Stimulated activated CD4-positive, alpha-beta T cell treated with anti-CD3 and anti-CD28 coated beads, Interleukin-4, amount 100 ng/mL, for 4 hours (primary cell): ENCODE measurements around the gene RAD51B.
"Not testable (repeated sequence)": the region's sequence is repeated elsewhere in the genome, so short reads cannot be mapped to it uniquely, and the experiment has no call there.

Experiments
- DNase-seq, 2 experiments: peaks; one replicate each; pipeline ENCODE4 v3.0.0-alpha.2; 2020

RAD51B gene

DNA sequence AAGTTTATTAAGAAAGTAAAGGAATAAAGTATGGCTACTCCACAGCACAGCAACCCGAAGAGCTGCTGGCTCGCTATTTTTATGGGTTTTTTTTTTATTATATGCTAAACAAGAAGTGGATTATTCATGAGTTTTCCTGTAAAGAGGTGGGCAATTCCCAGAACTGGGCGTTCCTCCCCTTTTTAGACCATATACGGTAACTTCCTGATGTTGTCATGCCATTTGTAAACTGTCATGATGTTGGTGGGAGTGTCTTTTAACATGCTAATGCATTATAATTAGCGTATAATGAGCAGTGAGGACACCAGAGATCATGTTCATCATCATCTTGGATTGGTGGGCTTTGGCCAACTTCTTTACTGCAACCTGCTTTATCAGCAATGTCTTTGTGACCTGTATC, 600.8 kb downstream of the RAD51B start:
- no peak for DNase-seq

DNA sequence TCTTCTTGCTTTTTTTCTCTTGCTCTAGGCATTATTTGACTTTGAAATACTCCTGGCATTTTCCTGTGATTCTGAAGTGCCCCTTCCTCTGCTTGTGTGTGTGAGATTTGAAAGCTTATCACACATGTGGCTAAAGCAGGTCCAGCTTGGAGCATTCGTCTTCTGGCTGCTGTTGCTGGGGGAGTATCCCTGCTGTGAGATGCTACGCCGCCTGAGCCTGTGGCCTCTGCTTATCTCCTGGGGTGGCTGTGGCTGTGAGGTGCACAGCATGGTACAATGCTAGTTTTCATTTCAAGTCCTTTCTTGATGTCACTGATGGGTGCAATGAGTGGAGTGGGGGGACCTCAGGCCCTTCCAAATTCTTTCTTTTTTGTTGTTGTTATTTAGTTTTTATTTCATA, 601.5 kb downstream of the RAD51B start:
- DNase-seq: no peak

DNA sequence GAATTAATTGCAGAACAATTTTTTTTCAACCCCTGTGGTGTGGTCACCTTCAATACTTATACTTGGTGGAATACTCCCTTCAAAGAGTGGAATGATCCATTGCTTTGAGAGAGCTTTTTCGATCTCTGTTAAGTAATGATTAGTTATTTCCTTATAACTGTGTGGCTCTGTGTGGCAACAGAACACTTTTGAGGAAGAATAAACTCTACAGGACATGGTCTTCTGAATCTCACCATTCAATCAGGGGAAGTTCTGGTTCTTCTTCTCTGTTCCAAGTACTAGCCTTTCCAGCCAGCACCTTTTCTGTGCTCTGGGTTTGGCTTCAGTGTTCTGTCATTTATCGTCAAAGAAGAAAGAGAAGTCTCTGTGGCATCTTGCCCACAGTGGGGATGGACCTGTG, 604.1 kb downstream of the RAD51B start:
- DNase-seq: no peak

DNA sequence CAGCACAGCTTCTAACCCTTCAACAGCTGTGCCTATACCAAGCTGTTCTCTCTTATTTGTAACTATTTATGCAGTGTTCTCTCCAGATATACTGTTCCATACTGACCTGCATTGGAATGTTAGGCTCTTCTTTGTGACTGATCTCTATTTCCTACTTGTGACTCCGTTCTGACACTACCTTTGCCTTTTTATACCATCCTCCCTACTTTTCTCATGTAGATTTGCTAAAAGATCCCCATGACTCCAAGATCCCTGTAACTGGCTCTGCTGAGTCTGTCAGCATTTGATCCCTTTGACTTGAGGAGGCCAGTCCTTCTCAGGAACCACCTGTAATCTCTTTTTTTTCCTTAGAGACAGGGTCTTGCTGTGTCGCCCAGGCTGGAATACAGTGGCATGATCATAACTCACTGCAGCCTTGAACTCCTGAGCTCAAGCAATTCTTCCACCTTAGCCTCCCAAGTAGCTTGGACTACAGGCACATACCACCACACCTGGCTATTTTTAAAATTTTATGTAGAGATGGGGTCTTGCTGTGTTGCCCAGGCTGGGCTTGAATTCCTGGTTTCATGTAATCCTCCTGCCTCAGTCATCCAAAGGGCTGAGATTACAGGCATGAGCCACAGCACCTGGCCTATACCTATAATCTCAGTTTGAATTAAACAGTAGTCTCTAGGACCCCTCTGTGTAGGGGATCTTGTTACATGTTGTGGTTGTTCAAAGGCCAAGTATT, 605.0 kb downstream of the RAD51B start:
- DNase-seq: no peak

DNA sequence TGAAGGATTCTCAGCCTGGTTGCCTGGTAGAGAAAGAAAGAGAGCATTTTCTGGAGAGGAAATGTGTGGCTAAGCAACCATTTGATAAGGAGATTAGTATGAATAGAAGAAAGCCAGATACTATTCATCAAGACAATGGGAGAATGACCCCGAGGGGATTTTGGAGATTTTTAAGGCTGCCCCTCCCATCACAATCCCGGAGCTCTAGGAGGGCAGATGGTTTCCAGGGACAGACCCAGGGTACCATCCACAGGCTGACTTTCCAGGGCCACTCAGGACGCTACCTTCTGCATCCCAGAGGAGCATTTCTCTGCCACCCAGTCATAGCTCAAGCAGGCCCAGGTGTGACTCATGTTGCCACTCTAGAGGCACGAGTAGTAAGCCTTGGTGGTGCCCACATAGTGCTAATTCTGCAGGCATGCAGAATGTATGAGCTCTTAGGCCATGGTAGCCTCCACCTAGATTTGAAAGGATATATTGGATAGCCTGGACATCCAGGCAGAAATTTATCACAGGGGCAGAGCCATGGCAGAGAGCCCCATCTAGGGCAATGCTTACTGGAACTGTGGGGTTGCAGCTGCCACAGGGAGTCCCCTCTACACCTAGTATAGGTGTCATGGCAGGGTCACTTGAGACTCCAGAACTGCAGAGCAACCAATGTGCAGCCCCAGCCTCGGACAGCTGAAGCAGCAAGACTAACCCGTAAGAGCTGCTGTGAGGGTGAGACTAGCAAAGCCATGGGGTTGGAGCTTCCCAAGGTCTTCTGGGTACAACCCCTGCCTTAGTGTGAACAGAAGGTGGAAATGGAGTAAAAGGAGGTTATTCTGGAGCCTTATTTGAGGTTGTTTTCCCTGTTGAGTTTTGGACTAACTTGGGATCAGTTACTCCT, 607.3 kb downstream of the RAD51B start:
- no peak for DNase-seq

DNA sequence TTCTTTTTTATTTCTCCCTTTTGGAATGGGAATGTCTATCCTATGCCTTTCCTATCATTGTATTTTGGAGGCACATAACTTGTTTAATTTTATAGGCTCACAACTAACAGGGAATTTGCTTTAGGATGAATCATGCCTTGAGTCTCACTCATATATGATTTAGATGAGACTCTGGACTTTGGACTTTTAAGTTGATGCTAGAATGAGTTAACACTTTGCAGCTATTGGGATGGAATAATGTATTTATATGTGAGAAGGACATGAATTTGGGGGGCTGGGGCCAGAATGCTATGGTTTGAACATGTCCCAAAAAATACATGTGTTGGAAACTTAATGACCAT, 607.9 kb downstream of the RAD51B start:
- DNase-seq: no peak

DNA sequence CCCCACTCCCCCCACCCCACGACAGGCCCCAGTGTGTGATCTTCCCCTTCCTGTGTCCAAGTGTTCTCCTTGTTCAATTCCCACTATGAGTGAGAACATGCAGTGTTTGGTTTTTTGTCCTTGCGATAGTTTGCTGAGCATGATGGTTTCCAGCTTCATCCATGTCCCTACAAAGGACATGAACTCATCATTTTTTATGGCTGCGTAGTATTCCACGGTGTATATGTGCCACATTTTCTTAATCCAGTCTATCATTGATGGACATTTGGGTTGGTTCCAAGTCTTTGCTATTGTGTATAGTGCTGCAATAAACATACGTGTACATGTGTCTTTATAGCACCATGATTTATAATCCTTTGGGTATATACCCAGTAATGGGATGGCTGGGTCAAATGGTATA, 609.3 kb downstream of the RAD51B start:
- not testable (repeated sequence) for DNase-seq

DNA sequence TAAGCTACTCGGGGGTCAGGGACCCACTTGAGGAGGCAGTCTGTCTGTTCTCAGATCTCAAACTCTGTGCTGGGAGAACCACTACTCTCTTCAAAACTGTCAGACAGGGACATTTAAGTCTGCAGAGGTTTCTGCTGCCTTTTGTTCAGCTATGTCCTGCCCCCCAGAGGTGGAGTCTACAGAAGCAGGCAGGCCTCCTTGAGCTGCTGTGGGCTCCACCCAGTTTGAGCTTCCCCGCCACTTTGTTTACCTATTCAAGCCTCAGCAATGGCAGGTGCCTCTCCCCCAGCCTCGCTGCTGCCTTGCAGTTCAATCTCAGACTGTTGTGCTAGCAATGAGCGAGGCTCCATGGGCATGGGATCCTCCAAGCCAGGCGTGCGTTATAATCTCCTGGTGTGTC, 614.6 kb downstream of the RAD51B start:
- DNase-seq: not testable (repeated sequence)

DNA sequence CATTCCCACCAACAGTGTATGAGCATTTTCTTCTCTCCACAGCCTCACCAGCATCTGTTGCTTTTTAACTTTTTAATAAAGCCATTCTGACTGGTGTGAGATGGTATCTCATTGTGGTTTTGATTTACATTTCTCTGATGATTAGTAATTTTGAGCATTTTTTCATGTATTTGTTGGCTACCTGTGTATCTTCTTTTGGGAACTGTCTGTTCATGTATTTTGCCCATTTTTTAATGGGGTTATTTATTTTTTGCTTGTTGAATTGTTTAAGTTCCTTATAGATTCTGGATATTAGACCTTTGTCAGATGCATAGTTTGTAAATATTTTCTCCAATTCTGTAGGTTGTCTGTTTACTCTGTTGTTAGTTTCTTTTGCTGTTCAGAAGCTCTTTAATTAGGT, 616.1 kb downstream of the RAD51B start:
- not testable (repeated sequence) for DNase-seq

DNA sequence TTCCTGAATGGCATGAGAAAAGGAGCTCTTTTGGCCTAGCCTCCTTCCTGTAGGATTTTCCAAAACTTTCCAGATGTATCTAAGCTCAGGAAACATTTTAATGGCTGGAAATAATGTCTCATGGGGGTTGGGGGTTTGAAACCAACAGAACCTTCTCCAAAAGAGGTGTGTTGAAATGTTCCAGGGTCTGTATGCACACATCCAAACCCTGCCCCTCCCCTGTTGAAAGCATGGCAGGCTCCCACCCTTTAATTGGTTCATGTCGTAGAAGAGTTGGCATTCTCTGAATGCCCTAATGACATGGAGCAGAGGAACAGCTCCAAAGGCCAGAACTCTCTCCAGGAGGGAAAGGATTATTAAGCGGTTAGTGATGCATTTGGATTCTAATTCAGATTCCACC, 620.1 kb downstream of the RAD51B start:
- no peak for DNase-seq

DNA sequence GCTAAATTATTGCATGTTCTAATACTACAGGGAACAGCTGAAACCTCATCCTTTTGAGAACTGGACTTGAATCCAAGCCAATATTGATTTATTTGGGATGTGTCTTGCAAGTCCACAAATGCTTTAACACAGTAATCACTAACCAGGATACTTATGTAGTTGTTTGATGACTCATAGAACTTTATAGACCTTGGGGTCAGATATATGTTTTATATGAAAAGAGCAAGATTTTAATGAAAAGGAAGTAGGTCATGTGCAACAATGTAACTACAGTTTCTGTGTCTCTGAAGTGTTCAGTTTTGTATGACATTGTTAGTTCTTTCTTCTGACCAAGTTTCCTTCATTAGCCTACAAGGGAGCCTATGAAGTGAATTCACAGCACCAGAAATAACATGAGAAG, 621.2 kb downstream of the RAD51B start:
- no peak for DNase-seq

DNA sequence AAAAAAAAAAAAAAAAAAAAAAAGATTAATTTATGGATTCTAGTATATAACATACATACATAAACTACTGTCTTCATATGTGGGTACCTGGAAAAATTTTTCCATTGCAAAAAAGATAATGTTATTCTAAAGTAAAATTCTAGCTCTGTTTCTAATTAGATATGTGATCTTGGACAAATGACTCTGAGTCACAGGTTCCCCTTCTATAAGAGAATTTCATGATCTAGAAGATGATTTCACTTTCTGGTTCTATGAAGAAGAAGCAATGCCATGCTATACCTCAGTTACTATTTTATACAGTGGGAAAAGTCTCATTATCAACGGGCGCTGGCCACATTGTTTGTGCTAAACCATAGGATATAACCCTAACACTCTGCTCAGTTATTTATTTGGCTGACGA, 622.0 kb downstream of the RAD51B start:
- no peak for DNase-seq

DNA sequence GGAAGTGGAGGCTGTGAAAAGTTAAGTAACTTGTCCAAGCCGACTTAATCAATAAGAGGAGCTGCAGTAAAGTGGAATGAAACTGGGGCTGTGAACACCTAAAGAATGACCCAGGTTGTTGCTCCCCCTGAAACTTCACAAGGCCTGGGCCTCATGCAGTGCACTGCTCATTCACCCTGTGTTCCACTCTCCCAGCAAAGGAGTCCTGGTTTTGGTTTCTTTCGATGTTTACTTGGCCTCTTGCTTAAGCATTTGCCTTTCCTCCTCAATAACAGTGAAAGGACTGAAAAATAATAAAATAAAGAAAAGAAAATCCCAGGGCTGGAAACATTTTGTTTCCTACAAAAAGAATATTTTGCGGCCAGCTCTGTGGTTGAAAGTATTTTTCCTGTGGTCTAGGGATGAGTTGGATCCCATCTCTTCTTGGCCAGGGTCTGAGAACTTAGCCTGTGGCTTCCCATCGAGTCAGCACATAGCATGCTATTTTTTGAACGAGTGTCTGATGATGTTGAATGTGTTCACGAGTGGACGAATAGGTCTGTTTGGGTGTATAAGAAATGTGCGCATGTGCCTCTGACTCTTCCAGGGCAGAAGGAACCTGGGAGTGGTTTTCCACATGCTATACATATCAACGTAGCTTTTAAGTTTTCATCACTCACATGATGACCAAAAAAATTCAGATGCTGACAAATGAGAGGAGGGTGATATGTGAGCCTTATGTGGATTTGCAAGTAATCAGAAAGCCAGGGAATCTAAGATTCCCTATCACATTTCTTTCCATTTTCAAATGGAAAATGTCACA, 623.5 kb downstream of the RAD51B start:
- no peak for DNase-seq

DNA sequence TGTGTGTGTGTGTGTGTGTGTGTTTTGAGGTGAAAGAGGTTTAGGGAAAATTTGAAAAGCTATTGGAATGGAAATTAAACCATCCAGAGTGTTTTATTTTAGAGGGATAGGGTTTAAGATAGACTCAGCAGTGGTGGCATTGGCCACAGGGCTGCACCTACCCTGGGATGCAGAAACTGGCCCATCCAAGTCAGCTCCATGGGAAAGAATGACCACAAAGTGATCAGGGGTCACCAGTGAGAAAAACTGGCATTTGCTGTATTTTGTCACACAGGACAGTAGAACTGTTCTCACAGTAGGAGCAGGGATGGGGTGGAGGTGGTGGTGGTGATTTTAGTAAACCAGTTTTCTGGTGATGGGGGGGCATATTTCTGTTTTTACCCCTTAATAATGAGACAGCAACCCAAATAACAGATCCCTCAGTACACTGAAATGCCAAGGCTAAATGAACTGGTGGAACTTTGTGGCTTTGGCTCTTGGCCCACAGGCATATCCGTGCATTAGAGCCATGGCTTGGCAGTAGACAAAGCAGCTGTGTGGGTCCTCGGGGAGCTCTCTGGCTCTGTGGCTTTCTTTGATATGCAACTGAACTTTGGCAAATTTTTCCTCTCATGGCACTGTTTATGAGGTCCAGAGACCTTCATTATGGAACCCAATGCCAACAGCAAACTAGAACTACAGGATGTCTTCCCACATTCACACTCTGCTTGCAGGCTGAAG, 625.0 kb downstream of the RAD51B start:
- no peak for DNase-seq

DNA sequence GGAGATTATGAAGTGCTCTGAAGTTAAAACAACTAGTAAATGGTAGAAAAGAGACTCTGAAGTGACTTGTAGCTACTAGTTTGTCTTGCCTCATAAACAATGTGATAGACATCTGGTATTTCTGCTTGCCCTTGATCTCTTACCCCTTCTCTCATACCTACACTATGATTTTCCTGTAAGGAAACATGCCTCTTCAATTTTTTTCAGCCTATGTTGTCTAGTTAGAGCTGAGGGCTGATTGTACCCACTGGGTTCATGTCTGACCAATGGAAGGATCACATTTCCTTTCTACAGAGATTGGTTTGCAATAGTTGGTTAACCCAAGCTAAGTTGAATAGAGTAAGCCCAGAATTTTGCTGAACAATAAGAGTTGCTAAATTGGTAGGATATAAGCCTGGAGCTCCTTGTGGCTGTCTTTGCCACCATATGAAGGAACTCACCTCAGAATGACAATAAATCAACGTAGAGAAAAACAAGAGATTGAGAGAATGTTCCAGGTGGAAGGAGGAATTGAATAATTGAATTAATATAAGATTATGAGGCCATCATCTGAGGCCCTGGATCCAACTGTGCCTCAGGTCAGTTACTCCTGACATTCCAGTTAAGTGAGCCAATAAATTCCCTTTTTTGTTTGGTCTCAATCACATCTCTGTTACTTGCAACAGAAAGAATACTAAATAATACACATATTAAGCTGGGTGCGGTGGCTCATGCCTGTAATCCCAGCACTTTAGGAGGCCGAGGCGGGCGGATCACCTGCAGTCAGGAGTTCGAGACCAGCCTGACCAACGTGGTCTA, 626.9 kb downstream of the RAD51B start:
- no peak for DNase-seq

DNA sequence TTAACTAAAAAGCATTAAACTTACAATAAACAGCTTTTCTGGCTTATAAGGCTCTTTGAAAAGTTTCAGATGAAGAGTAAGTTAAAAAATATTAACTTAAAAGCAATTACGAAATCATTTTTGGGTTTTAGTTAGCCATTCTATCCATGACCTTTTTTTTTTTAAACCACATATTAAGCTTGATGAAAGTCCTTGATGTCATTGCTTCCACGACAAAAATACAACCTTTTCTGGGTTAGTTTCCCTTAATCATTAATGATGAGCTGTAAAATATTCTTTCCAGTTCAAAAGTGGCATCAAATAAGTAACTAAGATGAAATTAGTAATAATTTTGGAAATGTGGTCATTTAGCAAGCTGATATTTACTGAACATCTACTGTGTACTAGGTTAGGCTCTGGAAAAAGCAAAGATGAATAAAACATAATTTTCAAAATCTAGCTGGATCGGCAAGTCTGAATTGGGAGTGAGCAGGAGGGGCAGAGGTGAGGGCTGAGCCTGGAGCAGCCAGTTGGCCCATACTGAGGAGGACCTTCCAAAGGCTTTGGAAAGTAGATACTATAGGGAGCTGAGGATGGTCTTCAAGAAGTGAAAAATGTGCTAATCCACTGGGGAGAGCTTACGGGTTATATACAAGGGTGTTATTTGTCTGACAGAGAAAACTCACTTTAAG, 628.1 kb downstream of the RAD51B start:
- DNase-seq: no peak

DNA sequence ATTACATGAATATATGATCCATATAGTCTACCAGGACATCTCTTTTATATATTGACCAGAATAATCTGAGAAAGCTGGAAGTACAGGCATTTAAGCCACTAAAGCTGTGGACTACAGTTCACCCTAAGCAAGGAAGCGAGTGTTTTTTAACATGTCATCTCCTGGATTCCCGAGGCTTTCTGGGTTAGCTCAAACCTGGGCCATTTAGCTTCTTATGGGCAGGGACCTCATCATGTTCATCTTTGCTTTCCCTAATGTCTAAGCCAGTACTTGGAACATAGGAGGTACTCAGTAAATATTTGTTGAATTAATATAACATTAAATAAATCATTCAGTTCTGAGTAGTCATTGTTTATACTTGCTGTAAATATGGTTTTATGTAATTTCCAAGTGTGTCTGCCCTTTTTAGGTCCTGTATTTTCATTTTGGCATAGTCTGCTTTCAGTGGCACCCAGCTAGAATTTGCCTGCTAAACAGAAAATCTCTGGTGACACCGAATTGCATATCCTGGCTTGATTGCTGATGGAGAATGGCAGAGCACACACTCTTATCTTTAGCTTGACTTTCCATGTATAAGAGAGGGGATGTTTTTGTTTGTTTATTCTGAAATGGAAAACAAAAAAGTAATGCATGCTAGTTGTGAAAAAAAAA, 628.8 kb downstream of the RAD51B start:
- no peak for DNase-seq

DNA sequence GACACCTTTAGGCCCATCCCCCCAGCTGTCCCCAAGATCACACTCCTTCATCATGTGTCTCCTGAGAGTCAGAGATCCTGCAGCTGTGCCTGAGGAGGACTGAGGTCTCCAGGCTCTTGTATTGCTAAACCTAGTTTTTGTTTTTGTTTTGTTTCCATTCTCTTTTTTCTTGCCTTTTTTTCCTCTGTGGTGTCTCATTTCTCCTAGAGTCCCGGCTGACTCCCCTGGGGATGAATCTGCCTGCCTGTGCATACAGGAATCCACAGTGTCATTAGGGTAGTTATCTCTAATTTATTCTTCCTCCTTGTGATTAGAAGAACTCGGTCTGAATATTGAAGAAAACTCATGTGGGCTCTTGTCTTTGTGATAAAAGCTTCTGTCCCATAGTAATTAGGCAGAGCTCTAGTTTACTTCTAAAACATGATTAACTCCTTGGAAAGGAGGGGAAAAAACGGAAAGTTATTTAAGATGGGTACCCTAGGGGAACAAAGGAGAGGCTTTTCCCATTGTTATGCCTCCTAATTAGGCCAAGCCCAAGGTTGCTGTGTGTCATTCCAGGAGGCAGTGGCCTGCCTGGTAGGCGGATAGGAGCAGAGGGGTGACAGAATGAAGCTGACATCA, 630.1 kb downstream of the RAD51B start:
- DNase-seq: no peak

DNA sequence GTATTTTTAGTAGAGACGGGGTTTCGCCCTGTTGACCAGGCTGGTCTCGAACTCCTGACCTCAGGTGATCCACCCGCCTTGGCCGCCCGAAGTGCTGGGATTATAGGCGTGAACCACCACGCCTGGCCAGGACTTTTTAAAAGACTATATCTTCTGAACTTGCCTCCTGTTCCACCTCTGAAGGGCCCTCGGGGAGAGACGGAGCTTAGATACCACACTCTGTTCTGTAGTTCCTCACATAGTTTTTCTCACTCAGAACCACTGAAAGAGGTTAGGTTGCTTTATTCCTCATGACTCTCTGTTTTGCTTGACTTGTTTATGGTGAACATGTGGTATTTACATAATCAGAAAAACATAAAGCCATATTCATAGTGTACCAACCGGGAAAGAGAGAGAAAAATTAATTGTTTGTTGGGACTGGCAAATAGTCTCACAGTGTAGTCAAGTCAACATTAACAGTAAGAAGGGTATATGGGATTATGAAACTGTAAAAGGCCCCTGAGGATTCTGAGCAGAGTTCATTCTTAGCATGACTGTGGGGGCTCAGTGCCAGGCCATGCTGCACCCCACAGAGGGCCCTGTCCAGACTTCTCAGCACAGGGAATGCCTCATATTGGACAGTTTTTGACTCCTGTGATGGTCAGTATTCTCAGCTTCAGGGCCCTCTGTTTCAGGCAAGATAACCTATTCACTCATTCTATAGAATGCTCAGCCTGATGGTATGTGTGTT, 631.0 kb downstream of the RAD51B start:
- DNase-seq: no peak
